K562 (cell line): ENCODE data around the gene KCNJ12. TPM values are rescaled to one million over a fixed set of nuclear protein-coding genes. Genes with fewer than 3 reads are reported as not detected.

ENCODE experiments used
- AFF4 ChIP-seq: sonication (generic); formaldehyde crosslinking; IDR thresholded peaks from 2 replicates; pipeline ENCODE4 v1.8.0; 2023; ENCODE audit warnings: mild to moderate bottlenecking, missing genetic modification reagents
- EZH2 ChIP-seq: IDR thresholded peaks from 2 replicates; pipeline ENCODE4 v1.6.1; 2012; ENCODE audit warnings: low read depth, mild to moderate bottlenecking, inconsistent platforms, low read length, borderline replicate concordance
- KHSRP ChIP-seq: fragments of 450-650 bp; IDR thresholded peaks from 2 replicates; pipeline ENCODE4 v1.6.1; 2017
- NFE2 ChIP-seq: IDR thresholded peaks from 2 replicates; pipeline ENCODE4 v1.6.1; 2014; ENCODE audit warnings: antibody characterized with exemption, low read depth
- SIN3A ChIP-seq, 2 experiments: fragments of 150-350 bp in 1 of 2; IDR thresholded peaks; 2 replicates each; pipeline ENCODE4 v1.6.1; 2011 to 2016; ENCODE audit warnings: borderline replicate concordance in 2 of 2, low read depth in 2 of 2, low read length in 2 of 2, mild to moderate bottlenecking in 2 of 2, moderate library complexity in 2 of 2; ENCODE audit not compliant: control insufficient read depth in 1 of 2
- TSC22D4 ChIP-seq: fragments of 450-650 bp; IDR thresholded peaks from 2 replicates; pipeline ENCODE4 v1.6.1; 2016; ENCODE audit warnings: missing genetic modification characterization, missing biosample characterization, control low read depth
- ZNF324 ChIP-seq: fragments of 250-450 bp; sonication (Bioruptor Pico); IDR thresholded peaks from 2 replicates; pipeline ENCODE4 v1.4.0; 2020; ENCODE audit warnings: mild to moderate bottlenecking
- ZNF518B ChIP-seq: fragments of 250-450 bp; sonication (Bioruptor Pico); IDR thresholded peaks from 2 replicates; pipeline ENCODE4 v1.5.0; 2021; ENCODE audit warnings: mild to moderate bottlenecking, moderate library complexity
- ZNF583 ChIP-seq: fragments of 250-450 bp; sonication (Bioruptor Pico); IDR thresholded peaks from 2 replicates; pipeline ENCODE4 v1.4.0; 2020
- ZNF780A ChIP-seq: fragments of 250-450 bp; sonication (Bioruptor Pico); IDR thresholded peaks from 2 replicates; pipeline ENCODE4 v1.5.0; 2021; ENCODE audit warnings: mild to moderate bottlenecking
- polyA plus RNA-seq, 8 experiments: library from polyadenylated mRNA; depleted of rRNA in 4 of 8; stranded (reverse) in 5 of 8; unstranded in 3 of 8; fragments of >200 nt; fragmentation: Nextera tagmentation in 2 of 8; fragmentation: Illumina TruSeq in 1 of 8; extraction: Ambion mirVana in 2 of 8; extraction: Trizol in 1 of 8; gene quantifications; 2 replicates each; pipeline versions ENCODE4 v1.2.1 to v1.2.3, GENCODE V29; 2011 to 2014; ENCODE audit warnings: inconsistent platforms in 1 of 8, missing spikeins in 1 of 8
- total RNA-seq, 7 experiments: library from RNA; depleted of rRNA in 6 of 7; stranded (reverse); fragments of >200 nt in 6 of 7; fragmentation: Illumina TruSeq in 2 of 7; extraction: Trizol in 2 of 7; gene quantifications; 2 replicates each; pipeline versions ENCODE4 v1.2.1 to v1.2.3, GENCODE V29; 2011 to 2021; ENCODE audit warnings: low replicate concordance in 1 of 7
- TF ChIP-seq, protein P1 (sequence below), 2 experiments: fragments of 450-650 bp; IDR thresholded peaks; 2 replicates each; pipeline ENCODE4 v1.6.1; 2016; ENCODE audit warnings: mild to moderate bottlenecking in 2 of 2, borderline replicate concordance in 1 of 2, low read depth in 1 of 2, moderate library complexity in 1 of 2

KCNJ12 gene
- total and polyA plus RNA-seq, 9 of the 15 experiments (the other 6 are each of a cell fraction or from before 2014, with no cell fraction given), result 0.02 TPM; not detected in 8

DNA sequence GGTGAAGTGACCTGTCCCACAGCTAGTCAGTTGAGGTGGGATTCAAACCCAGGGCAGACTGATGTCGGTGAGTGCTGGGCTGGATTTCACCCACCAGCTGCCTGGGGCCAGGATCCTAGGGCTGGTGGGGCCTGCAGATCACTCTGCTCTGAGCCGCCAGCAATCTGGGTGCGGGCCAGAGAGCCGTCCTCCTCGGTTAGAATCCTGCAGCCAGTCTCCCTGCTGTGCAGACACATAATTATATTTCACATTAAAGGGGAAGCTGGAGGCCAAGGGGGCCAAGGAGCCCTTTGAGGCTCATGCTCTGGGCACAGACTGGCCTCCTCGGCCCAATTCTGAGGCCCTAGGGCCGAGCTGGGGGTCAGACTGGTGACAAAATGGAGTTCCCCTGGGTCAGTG lies 996 bp upstream of the KCNJ12 start (continued):
- TF ChIP-seq, protein P1, sequence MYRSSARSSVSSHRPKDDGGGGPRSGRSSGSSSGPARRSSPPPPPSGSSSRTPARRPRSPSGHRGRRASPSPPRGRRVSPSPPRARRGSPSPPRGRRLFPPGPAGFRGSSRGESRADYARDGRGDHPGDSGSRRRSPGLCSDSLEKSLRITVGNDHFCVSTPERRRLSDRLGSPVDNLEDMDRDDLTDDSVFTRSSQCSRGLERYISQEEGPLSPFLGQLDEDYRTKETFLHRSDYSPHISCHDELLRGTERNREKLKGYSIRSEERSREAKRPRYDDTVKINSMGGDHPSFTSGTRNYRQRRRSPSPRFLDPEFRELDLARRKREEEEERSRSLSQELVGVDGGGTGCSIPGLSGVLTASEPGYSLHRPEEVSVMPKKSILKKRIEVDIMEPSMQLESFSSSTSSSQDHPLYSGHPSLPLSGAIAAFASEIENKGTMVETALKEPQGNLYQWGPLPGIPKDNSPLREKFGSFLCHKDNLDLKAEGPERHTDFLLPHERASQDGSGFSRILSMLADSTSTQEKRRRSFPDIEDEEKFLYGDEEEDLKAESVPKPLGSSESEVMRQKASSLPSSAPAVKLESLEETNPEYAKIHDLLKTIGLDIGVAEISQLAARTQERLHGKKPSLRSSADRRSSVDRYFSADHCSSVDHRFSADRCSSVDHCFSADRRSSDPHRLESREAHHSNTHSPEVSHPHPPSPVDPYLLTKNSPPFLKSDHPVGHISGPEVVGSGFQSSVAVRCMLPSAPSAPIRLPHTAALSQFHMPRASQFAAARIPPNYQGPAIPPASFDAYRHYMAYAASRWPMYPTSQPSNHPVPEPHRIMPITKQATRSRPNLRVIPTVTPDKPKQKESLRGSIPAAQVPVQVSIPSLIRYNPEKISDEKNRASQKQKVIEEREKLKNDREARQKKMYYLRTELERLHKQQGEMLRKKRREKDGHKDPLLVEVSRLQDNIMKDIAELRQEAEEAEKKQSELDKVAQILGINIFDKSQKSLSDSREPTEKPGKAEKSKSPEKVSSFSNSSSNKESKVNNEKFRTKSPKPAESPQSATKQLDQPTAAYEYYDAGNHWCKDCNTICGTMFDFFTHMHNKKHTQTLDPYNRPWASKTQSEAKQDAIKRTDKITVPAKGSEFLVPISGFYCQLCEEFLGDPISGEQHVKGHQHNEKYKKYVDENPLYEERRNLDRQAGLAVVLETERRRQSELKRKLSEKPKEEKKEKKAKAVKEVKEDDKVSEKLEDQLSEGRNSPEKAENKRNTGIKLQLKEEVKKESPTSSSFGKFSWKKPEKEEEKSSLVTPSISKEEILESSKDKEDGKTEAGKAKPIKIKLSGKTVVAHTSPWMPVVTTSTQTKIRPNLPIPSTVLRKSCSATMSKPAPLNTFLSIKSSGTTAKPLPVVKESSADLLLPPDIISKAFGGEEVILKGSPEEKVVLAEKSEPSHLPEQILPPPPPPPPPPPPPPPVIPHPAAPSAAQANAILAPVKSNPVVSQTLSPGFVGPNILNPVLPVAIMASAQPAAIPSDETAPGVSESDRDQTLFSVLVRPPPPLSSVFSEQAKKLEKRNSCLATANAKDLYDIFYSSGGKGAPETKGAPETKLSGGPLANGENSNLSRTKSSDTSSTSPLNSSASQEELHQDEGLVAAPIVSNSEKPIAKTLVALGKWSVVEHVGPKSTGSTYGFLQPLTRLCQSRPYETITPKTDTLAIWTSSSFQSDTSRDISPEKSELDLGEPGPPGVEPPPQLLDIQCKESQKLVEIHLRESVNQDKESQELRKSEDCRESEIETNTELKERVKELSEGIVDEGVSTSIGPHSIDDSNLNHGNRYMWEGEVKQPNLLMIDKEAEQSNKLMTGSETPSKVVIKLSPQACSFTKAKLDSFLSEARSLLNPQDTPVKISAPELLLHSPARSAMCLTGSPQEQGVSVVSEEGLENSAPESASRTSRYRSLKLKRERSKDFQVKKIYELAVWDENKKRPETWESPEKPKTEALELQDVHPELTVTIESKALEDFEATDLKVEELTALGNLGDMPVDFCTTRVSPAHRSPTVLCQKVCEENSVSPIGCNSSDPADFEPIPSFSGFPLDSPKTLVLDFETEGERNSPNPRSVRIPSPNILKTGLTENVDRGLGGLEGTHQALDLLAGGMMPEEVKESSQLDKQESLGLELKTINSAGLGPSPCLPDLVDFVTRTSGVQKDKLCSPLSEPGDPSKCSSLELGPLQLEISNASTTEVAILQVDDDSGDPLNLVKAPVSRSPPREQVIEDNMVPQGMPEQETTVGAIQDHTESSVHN (IDR thresholded peaks at IDR 0.05; ENCODE audit: borderline replicate concordance in 1 of 2, low read depth in 1 of 2), result no peak
- TF ChIP-seq ZNF518B, result no peak
- no peak for TF ChIP-seq ZNF324 (CRISPR knock-in tag)
- TF ChIP-seq ZNF780A (CRISPR knock-in tag), result no peak
- TF ChIP-seq EZH2, result no peak
- TF ChIP-seq NFE2, result no peak
- TF ChIP-seq TSC22D4 (tag), result no peak
- no peak for TF ChIP-seq KHSRP
- no peak for TF ChIP-seq SIN3A (IDR thresholded peaks at IDR 0.05; ENCODE audit: borderline replicate concordance in 2 of 2, control insufficient read depth in 1 of 2, low read depth in 2 of 2, low read length in 2 of 2)
- no peak for TF ChIP-seq ZNF583 (CRISPR knock-in tag)
- TF ChIP-seq AFF4 (CRISPR knock-in tag), result no peak
- TF ChIP-seq, all 486 proteins: peak for 0
